ENCODE data around the gene DHCR7. TPM values are rescaled to one million over a fixed set of nuclear protein-coding genes. Genes with fewer than 3 reads are reported as not detected.

The DHCR7 gene
- total RNA-seq, 1 experiment from 2014 or later, result 15.4 TPM

GRCh38 chr11:71393283-71393682 lies 54.9 kb downstream of the DHCR7 start:
- DNase-seq (ENCODE audit: low read depth in 1 of 2, low spot score in 2 of 2), result no peak
- H3K4me1 ChIP-seq (replicated peaks), result no peaks in the 10 kb centered on the region
- H3K36me3 ChIP-seq, result no peaks in the 10 kb centered on the region
- H3K4me3 ChIP-seq, result no peak overlapping the region
- H3K27ac ChIP-seq, result no peak overlapping the region
- H3K27me3 ChIP-seq (replicated peaks), result no peaks in the 10 kb centered on the region
- H3K9me3 ChIP-seq (replicated peaks), result no peaks in the 10 kb centered on the region

DNA sequence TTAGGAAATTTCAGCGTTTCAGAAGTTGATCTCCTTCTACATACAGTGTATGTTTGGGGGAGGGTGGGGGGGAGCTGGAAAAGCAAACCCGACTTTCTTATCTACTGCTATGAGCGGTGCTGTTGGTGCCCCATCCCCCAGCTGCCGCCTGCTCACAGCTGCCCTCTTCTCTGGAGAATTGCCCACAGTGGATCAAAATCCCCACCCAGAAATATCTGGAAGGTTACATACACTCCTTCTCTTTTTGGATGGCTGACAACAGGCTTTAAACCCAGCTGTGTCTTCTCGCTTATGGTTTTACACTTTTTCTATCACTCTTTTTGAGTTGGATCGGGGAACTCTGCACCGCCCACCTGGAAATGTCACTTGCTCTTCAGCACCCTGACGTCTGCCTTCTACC lies 56.4 kb downstream of the DHCR7 start:
- no peak overlapping the region for H3K27ac ChIP-seq
- H3K4me3 ChIP-seq, result no peak overlapping the region
- no peaks in the 10 kb centered on the region for H3K27me3 ChIP-seq (replicated peaks)
- H3K36me3 ChIP-seq, result no peaks in the 10 kb centered on the region
- no peaks in the 10 kb centered on the region for H3K9me3 ChIP-seq (replicated peaks)
- H3K4me1 ChIP-seq (replicated peaks), result no peaks in the 10 kb centered on the region
- DNase-seq (ENCODE audit: low read depth in 1 of 2, low spot score in 2 of 2), result no peak

- Histone ChIP-seq H3K27me3 (replicated peaks) (no peaks in the 10 kb centered on the region), H3K9me3 (replicated peaks) (no peaks in the 10 kb centered on the region), H3K36me3 (no peaks in the 10 kb centered on the region), H3K4me1 (replicated peaks) (no peaks in the 10 kb centered on the region), H3K27ac (no peak overlapping the region), H3K4me3 (no peak overlapping the region)
- no peak for DNase-seq (ENCODE audit: low read depth in 1 of 2, low spot score in 2 of 2)
These were observed 56.8 kb downstream of the DHCR7 start for GRCh38 chr11:71391352-71391751.

DNA sequence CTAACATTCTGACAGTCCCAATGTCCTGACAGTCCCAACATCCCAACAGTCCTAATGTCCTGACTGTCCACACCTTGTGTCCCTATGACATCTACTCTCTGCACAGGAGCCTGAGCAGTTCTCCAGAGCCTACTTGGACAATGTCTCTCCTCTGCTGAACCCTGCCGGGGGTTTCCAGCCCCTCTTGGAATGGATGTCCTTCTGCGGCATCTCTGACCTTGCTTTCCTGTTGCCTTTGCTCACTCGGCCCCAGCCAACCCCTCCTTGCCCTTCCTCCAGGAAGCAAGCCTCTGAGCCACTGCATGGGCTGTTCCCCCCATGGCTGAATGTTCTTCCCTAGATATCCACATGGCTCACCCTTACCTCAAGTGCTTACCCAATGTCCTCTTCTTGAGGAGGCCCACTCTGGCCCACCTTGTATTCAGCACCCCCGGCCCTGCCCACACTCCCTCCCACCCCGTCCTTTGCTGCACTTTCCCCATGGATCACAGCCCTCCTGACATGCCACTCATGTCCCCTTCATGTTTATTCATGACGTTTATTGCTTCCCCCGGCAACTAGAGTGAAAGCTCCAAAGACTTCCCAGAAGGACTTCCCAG lies 59.5 kb downstream of the DHCR7 start:
- Histone ChIP-seq H3K36me3 (no peaks in the 10 kb centered on the region), H3K9me3 (replicated peaks) (no peaks in the 10 kb centered on the region), H3K27me3 (replicated peaks) (no peaks in the 10 kb centered on the region), H3K27ac (no peak overlapping the region), H3K4me1 (replicated peaks) (no peaks in the 10 kb centered on the region), H3K4me3 (no peak overlapping the region)
- DNase-seq (ENCODE audit: low read depth in 1 of 2, low spot score in 2 of 2), result no peak

DNA sequence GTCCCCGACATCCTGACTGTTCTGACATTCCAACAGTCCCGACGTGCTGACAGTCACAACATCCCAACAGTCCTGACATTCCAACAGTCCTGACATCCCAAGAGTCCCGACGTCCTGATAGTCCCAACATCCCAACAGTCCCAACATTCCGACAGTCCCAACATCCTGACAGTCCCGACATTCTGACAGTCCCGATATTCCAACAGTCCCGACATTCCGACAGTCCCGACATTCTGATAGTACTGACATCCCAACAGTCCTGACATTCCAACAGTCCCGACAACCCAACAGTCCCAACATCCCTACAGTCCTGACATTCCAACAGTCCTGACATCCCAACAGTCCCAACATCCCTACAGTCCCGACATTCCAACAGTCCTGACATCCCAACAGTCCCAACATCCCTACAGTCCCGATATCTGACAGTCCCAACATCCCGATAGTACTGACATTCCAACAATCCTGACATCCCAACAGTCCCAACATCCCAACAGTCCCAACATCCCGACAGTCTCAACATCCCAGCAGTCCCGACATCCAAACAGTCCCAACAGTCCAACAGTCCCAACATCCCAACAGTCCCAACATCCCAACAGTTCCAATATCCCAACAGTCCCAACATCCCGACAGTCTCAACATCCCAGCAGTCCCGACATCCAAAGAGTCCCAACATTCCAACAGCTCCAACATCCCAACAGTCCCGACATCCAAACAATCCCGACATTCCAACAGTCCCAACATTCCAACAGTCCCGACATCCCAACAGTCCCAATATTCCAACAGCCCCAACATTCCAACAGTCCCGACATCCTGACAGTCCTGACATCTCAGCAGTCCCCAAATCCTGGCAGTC lies 60.2 kb downstream of the DHCR7 start:
- Histone ChIP-seq H3K36me3 (no peaks in the 10 kb centered on the region), H3K4me3 (no peak overlapping the region), H3K4me1 (replicated peaks) (no peaks in the 10 kb centered on the region), H3K9me3 (replicated peaks) (no peaks in the 10 kb centered on the region), H3K27ac (no peak overlapping the region), H3K27me3 (replicated peaks) (no peaks in the 10 kb centered on the region)
- DNase-seq (ENCODE audit: low read depth in 1 of 2, low spot score in 2 of 2), result no peak

DNA sequence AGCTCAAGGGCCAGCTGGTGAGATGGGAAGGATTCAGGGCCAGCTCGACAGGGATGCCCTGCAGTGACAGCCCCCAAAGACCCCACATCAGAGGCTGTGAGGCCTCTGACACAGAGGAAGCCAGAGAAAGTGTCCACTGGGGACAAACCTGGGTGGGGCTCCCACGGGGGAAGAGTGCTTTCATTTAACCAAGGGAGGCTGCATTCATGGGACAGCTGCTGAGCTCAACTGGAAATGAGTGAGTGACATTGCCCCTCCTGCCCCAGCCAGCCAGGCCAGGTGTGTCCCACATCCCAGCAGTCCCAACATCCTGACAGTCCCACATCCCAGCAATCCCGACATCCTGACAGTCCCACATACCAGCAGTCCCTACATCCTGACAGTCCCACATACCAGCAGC lies 61.0 kb downstream of the DHCR7 start:
- H3K4me3 ChIP-seq, result no peak overlapping the region
- no peaks in the 10 kb centered on the region for H3K9me3 ChIP-seq (replicated peaks)
- no peak for DNase-seq (ENCODE audit: low read depth in 1 of 2, low spot score in 2 of 2)
- no peak overlapping the region for H3K27ac ChIP-seq
- no peaks in the 10 kb centered on the region for H3K27me3 ChIP-seq (replicated peaks)
- H3K36me3 ChIP-seq, result no peaks in the 10 kb centered on the region
- H3K4me1 ChIP-seq (replicated peaks), result no peaks in the 10 kb centered on the region

DNA sequence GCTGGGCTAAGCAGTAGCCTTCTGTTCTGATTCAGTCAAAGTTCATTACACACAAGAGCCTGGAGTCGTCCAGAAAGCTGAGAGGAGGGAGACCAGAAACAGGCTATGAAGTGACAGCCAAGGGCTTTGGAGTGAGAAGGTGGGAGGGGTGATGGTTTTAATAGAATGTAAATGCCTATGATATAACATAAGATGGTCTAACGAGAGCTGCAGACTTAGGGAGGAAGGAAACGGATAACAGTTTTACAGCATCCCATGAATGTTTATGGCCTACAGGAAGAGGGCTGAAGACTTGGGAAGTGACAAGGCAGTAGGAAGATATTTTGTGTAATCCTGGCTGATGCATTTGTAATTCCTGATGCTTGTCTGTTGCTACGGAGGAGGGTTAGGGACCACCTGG lies 62.0 kb downstream of the DHCR7 start:
- Histone ChIP-seq H3K27ac (no peak overlapping the region), H3K36me3 (no peaks in the 10 kb centered on the region), H3K4me3 (no peak overlapping the region), H3K4me1 (replicated peaks) (no peaks in the 10 kb centered on the region), H3K9me3 (replicated peaks) (no peaks in the 10 kb centered on the region), H3K27me3 (replicated peaks) (no peaks in the 10 kb centered on the region)
- no peak for DNase-seq (ENCODE audit: low read depth in 1 of 2, low spot score in 2 of 2)

- no peak overlapping the region for H3K27ac ChIP-seq
- H3K4me3 ChIP-seq, result no peak overlapping the region
These were observed 63.1 kb downstream of the DHCR7 start for GRCh38 chr11:71385091-71385490.

DNA sequence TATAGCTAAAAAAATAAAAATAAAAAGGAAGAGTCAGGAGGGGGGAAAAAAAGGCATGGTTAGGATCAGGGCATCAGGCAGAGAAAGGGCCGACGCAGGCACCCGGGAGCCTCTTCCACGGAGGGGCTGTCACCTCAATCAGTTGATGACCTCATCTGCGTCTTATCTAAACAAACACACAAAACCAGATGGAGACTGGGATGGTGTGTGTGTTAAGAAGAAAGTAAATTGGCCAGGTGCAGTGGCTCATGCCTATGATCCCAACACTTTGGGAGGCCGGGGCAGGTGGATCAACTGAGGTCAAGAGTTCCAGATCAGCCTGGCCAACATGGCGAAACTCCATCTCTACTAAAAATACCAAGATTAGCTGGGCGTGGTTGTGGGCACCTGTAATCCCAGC lies 63.6 kb downstream of the DHCR7 start:
- Histone ChIP-seq H3K4me1 (replicated peaks) (no peaks in the 10 kb centered on the region), H3K27me3 (replicated peaks) (no peaks in the 10 kb centered on the region), H3K36me3 (no peaks in the 10 kb centered on the region), H3K27ac (no peak overlapping the region), H3K9me3 (replicated peaks) (no peaks in the 10 kb centered on the region), H3K4me3 (no peak overlapping the region)
- no peak for DNase-seq (ENCODE audit: low read depth in 1 of 2, low spot score in 2 of 2)

More at GRCh38 chr11:71385091-71385490, 63.1 kb downstream of the DHCR7 start:
- Histone ChIP-seq H3K4me1 (replicated peaks) (no peaks in the 10 kb centered on the region), H3K36me3 (no peaks in the 10 kb centered on the region), H3K27me3 (replicated peaks) (no peaks in the 10 kb centered on the region), H3K9me3 (replicated peaks) (no peaks in the 10 kb centered on the region)
- no peak for DNase-seq (ENCODE audit: low read depth in 1 of 2, low spot score in 2 of 2)

Other genes starting within 250 kb of the DHCR7 start
- gene SHANK2, start 195.8 kb downstream of the DHCR7 start, total RNA-seq (2014; rRNA removed; shearing (Covaris generic)), result 3.3 and 10.7 TPM in 2 replicates
- 21.8 and 26.1 TPM in 2 replicates for gene NADSYN1, start 4.8 kb upstream of the DHCR7 start, total RNA-seq (2014; rRNA removed; shearing (Covaris generic))
- not detected in 2 replicates for gene KRTAP5-7, start 78.9 kb upstream of the DHCR7 start, total RNA-seq (2014; rRNA removed; shearing (Covaris generic))
- not detected in 2 replicates for gene KRTAP5-8, start 89.6 kb upstream of the DHCR7 start, total RNA-seq (2014; rRNA removed; shearing (Covaris generic))
- gene KRTAP5-9, start 100.0 kb upstream of the DHCR7 start, total RNA-seq (2014; rRNA removed; shearing (Covaris generic)), result not detected in 2 replicates
- not detected in 2 replicates for gene KRTAP5-10, start 117.2 kb upstream of the DHCR7 start, total RNA-seq (2014; rRNA removed; shearing (Covaris generic))
- not detected in 2 replicates for gene KRTAP5-11, start 134.5 kb upstream of the DHCR7 start, total RNA-seq (2014; rRNA removed; shearing (Covaris generic))